Astrocyte (in vitro differentiated cells and primary cell): Measurements from ENCODE around the gene P4HB.

ENCODE experiments used
- EZH2 ChIP-seq: IDR thresholded peaks from 2 replicates; pipeline ENCODE4 v1.6.1; 2012; ENCODE audit warnings: mild to moderate bottlenecking, low read length, inconsistent platforms; ENCODE audit not compliant: insufficient read depth
- TF ChIP-seq, protein P1 (sequence below): IDR thresholded peaks from 2 replicates; pipeline ENCODE4 v1.5.1; 2011; ENCODE audit warnings: low read depth, mild to moderate bottlenecking, inconsistent platforms, low read length, moderate library complexity; ENCODE audit not compliant: insufficient read depth

- TF ChIP-seq, protein P1, sequence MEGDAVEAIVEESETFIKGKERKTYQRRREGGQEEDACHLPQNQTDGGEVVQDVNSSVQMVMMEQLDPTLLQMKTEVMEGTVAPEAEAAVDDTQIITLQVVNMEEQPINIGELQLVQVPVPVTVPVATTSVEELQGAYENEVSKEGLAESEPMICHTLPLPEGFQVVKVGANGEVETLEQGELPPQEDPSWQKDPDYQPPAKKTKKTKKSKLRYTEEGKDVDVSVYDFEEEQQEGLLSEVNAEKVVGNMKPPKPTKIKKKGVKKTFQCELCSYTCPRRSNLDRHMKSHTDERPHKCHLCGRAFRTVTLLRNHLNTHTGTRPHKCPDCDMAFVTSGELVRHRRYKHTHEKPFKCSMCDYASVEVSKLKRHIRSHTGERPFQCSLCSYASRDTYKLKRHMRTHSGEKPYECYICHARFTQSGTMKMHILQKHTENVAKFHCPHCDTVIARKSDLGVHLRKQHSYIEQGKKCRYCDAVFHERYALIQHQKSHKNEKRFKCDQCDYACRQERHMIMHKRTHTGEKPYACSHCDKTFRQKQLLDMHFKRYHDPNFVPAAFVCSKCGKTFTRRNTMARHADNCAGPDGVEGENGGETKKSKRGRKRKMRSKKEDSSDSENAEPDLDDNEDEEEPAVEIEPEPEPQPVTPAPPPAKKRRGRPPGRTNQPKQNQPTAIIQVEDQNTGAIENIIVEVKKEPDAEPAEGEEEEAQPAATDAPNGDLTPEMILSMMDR = no peak
- TF ChIP-seq EZH2 = no peak
These were observed 40.6 kb downstream of the P4HB start for GRCh38 chr17:81819708-81820107.
